Uterus (tissue), 4 donors: Measurements from ENCODE around the gene OTOGL. TPM values are rescaled to one million over a fixed set of nuclear protein-coding genes. Genes with fewer than 3 reads are reported as not detected.
"Not testable (repeated sequence)": the region's sequence is repeated elsewhere in the genome, so short reads cannot be mapped to it uniquely, and the experiment has no call there.

Source experiments
- DNase-seq, 2 donors: peaks; one replicate each; pipeline ENCODE4 v3.0.0-alpha.2; 2019 to 2020
- H3K27ac ChIP-seq, 2 donors: fragments of 200-600 bp; sonication (generic); 1 replicate in 1 of 2; 2 replicates in 1 of 2; pipeline ENCODE4 v1.5.1; 2016 to 2018
- H3K27me3 ChIP-seq, 2 donors: fragments of 200-600 bp; sonication (generic); one replicate each; pipeline ENCODE4 v1.5.1; 2018 to 2019; ENCODE audit warnings: control low read depth in 1 of 2
- H3K36me3 ChIP-seq, 2 donors: fragments of 200-600 bp; sonication (generic); one replicate each; pipeline ENCODE4 v1.5.1; 2019; ENCODE audit warnings: control low read depth in 1 of 2
- H3K4me1 ChIP-seq, 2 donors: fragments of 200-600 bp; sonication (generic); one replicate each; pipeline ENCODE4 v1.5.1; 2018 to 2019; ENCODE audit warnings: control low read depth in 1 of 2
- H3K4me3 ChIP-seq, 2 donors: fragments of 200-600 bp; sonication (generic); 1 replicate in 1 of 2; 2 replicates in 1 of 2; pipeline ENCODE4 v1.5.1; 2018 to 2019; ENCODE audit warnings: mild to moderate bottlenecking in 1 of 2
- H3K9me3 ChIP-seq, 2 donors: fragments of 200-600 bp; sonication (generic); one replicate each; pipeline ENCODE4 v1.5.1; 2019; ENCODE audit warnings: control low read depth in 1 of 2
- CTCF ChIP-seq, 4 experiments: fragments of 200-600 bp in 2 of 4; fragments of 450-650 bp in 2 of 4; sonication (generic) in 2 of 4; IDR thresholded peaks; one replicate each; pipeline ENCODE4 v1.5.1; 2016 to 2019; ENCODE audit warnings: antibody characterized with exemption in 4 of 4, mild to moderate bottlenecking in 2 of 4, moderate library complexity in 1 of 4
- POLR2A ChIP-seq, 2 donors: fragments of 450-650 bp; IDR thresholded peaks; one replicate each; pipeline ENCODE4 v1.6.1; 2016; ENCODE audit warnings: antibody characterized with exemption in 2 of 2, mild to moderate bottlenecking in 1 of 2, moderate library complexity in 1 of 2
- intact Hi-C: fragments of 100-400 bp; cut with DNase I; formaldehyde crosslinking; loops from one replicate; pipeline ENCODE4 v1.15.1; 2023; ENCODE audit warnings: low total_unique reads
- total RNA-seq, 4 donors: library from RNA; depleted of rRNA in 3 of 4; stranded (reverse); fragments of >200 nt in 3 of 4; gene quantifications; one replicate each; pipeline versions ENCODE4 v1.1.0 to v1.2.4, GENCODE V29; 2014 to 2023
- donor health status: DM: yes; HTN: yes; CAD: no.

OTOGL gene
- total RNA-seq, 4 donors from 2014 or later, result 0.26 to 1.8 (median 1.2) TPM

DNA sequence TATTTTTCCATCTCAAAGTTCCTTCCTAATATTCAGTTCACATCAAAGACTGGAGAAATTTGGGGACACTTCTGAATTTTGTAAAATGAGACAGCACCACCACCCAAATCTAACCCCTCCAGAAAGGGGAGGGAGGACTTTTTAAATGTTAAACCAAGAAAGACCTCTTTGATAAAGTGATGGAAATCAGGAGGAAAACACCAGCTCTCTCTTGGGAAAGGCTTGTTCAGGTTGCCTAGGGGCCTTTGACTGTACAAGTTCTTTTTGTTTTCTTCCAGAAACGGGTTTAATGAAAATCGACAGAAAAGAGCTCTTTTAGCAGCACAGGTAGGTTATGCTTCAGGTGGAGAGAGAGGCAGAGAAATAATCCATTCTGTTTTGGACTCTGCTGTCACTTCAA is 112.3 kb downstream of the OTOGL start:
- Histone ChIP-seq H3K27ac (no peak overlapping the region), H3K9me3 (no peaks in the 10 kb centered on the region), H3K4me3 (no peak overlapping the region), H3K27me3 (no peaks in the 10 kb centered on the region), H3K36me3 (no peaks in the 10 kb centered on the region), H3K4me1 (no peaks in the 10 kb centered on the region)
- TF ChIP-seq CTCF (IDR thresholded peaks at IDR 0.05) (no peak), POLR2A (IDR thresholded peaks at IDR 0.05) (no peak)
- no peak for DNase-seq
- intact Hi-C loops, result no loop called here

DNA sequence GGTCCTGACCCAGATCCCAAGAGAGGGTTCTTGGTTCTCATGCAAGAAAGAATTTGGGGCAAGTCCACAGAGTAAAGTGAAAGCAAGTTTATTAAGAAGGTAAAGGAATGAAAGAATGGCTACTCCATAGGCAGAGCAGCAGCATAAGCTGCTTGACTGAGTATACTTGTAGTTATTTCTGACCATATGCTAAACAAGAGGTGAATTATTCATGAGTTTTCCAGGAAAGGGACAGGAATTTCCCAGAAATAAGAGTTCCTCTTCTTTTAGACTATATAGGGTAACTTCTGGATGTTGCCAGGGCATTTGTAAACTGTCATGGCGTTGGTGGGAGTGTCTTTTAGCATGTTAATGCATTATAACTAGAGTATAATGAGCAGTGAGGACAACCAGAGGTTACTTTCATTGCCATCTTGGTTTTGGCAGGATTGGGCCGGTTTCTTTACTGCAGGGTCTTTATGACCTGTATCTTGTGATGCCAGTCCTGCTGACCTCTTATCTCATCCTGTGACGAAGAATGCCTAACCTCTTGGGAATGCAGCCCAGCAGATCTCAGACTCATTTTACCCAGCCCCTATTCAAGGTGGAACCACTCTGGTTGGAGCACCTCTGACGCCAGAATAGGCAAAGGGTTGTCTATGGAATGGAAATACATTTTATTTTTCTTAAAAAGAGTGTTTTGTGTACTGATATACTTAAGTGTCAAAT is 113.8 kb downstream of the OTOGL start:
- no peaks in the 10 kb centered on the region for H3K36me3 ChIP-seq
- no peaks in the 10 kb centered on the region for H3K9me3 ChIP-seq
- H3K4me1 ChIP-seq, result no peaks in the 10 kb centered on the region
- no peak for DNase-seq
- H3K27me3 ChIP-seq, result no peaks in the 10 kb centered on the region
- TF ChIP-seq POLR2A (IDR thresholded peaks at IDR 0.05) (no peak), CTCF (IDR thresholded peaks at IDR 0.05) (no peak)
- no peak overlapping the region for H3K4me3 ChIP-seq
- intact Hi-C loops, result no loop called here
- no peak overlapping the region for H3K27ac ChIP-seq

DNA sequence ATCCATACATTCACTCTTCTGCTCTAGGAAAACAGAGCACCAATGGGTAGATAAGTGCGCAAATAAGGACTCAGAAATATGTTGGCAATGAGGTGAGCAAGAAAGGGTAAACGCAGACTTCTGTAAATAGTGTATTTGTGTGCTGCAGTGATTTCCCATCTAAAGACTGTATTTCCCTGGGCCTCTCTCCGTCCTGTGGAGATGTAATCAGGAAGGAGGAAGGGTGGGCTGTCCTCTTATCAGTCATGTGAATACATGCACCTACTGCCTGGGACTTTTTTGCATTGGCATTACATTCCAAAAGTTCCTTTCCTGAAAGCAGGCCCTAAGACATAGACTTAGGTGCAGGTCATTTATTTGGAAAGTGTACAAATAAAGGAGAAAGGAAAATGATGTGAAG is 114.5 kb downstream of the OTOGL start:
- Histone ChIP-seq H3K36me3 (no peaks in the 10 kb centered on the region), H3K27me3 (no peaks in the 10 kb centered on the region), H3K9me3 (no peaks in the 10 kb centered on the region), H3K4me3 (no peak overlapping the region), H3K4me1 (no peaks in the 10 kb centered on the region), H3K27ac (no peak overlapping the region)
- TF ChIP-seq CTCF (IDR thresholded peaks at IDR 0.05) (no peak), POLR2A (IDR thresholded peaks at IDR 0.05) (no peak)
- intact Hi-C loops, result no loop called here
- no peak for DNase-seq

DNA sequence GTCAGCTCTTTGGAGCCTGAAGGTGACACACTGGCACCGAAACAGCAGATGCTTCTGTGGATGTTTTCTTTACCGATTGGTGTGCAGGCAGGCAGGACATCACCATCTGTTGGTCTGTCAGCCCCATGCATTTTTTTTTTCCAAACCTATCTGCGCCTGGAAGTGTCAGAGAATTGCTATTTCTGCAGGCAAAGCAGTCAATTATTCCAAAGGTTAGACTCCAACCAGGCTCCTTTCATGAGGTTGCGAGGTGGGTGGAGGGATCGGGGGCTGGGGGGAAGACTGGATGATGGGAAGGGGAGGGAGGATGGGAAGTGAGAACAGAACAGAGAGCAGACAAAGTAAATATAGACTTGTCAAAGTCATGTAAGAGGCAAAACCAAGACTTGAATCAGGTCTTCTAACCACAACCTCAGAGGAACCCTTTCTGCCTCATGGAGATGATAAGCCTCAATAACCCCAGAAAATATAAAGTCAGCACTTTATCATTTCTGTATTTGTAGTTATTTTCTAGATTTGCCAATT is 117.7 kb downstream of the OTOGL start:
- Histone ChIP-seq H3K27ac (no peak overlapping the region), H3K9me3 (no peaks in the 10 kb centered on the region), H3K4me3 (no peak overlapping the region), H3K36me3 (no peaks in the 10 kb centered on the region), H3K4me1 (no peaks in the 10 kb centered on the region), H3K27me3 (no peaks in the 10 kb centered on the region)
- DNase-seq, result no peak
- intact Hi-C loops, result no loop called here
- TF ChIP-seq POLR2A (IDR thresholded peaks at IDR 0.05), result no peak
- TF ChIP-seq CTCF (IDR thresholded peaks at IDR 0.05), result no peak

DNA sequence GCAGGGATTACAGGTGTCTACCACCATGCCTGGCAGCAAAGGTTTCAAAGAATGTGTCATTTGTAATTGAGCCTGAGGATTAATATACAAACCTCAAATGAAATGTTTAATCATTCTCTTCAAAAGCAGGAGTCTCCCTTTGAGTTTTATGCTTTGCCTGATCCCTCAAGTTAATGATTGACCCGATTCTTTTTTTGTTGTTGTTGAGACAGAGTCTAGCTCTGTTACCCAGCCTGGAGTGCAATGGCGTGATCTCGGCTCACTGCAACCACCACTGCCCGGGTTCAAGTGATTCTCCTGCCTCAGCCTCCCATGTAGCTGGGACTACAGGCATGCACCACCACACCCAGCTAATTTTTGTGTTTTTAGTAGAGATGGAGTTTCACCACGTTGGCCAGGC is 119.6 kb downstream of the OTOGL start:
- H3K27ac ChIP-seq, H3K4me1 ChIP-seq, H3K36me3 ChIP-seq, H3K9me3 ChIP-seq, H3K27me3 ChIP-seq, DNase-seq, intact Hi-C loops, H3K4me3 ChIP-seq: not testable (repeated sequence)
